ENCODE data around the gene GYPC. TPM values are rescaled to one million over a fixed set of nuclear protein-coding genes. Genes with fewer than 3 reads are reported as not detected.

Gene GYPC
- total RNA-seq, 1 experiment from 2014 or later: 13.6 TPM

DNA sequence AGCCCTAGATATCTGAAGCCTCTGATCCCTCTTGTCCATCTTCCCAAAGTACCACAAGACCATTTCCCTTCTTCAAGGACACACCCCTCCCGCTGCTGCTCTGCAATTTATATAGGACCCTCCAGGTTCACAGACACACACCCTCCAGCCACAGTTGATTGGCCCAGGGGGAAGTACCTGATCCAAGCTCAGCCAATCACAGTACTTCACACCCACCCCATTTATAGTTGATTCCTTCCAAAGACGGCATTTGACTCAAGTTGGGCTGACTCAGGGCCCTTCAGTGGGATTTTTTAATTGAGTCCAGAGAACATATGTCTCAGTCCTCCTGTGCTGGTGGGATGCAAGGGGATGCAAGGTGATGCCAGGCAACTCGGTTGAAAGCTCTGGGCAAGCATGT, 59.2 kb downstream of the GYPC start:
- DNase-seq: no peak
- no peak overlapping the region for H2AK5ac ChIP-seq (ENCODE audit: insufficient read length, low read length)
- no peak overlapping the region for H2AFZ ChIP-seq (ENCODE audit: low read length)
- no peak overlapping the region for H3K4me2 ChIP-seq (ENCODE audit: insufficient read depth, insufficient read length, low read length)
- no peaks in the 10 kb centered on the region for H3K36me3 Mint-ChIP-seq (ENCODE audit: insufficient read depth in 1 of 3, low read depth in 3 of 3)
- H4K5ac ChIP-seq (ENCODE audit: insufficient read length, low read depth, low read length): no peak overlapping the region
- no CpG with 5 or more reads among the region's 3 CpGs for WGBS (ENCODE audit: extremely low coverage, insufficient read length, low lambda C conversion rate)
- H3K27me3 ChIP-seq (ENCODE audit: insufficient read depth, low read length): no peaks in the 10 kb centered on the region
- H4K8ac ChIP-seq (replicated peaks; ENCODE audit: insufficient read length, low read depth, low read length): no peak overlapping the region
- no peak overlapping the region for H3K23ac ChIP-seq (ENCODE audit: insufficient read length, low read depth, low read length)
- no peaks in the 10 kb centered on the region for H3K4me1 Mint-ChIP-seq
- no peaks in the 10 kb centered on the region for H3K79me2 ChIP-seq (ENCODE audit: insufficient read depth, low read length)
- no peak overlapping the region for H3K56ac ChIP-seq (ENCODE audit: insufficient read length, low read depth, low read length)
- H3K79me1 ChIP-seq (ENCODE audit: insufficient read depth, low read depth, low read length, poor library complexity, severe bottlenecking): no peaks in the 10 kb centered on the region
- no peak overlapping the region for H3K4me3 Mint-ChIP-seq
- H4K91ac ChIP-seq (ENCODE audit: insufficient read length, low read depth, low read length): no peak overlapping the region
- no peak overlapping the region for H3K4ac ChIP-seq (ENCODE audit: low read depth, low read length)
- no peak overlapping the region for H3T11ph ChIP-seq (ENCODE audit: low read length)
- no peak overlapping the region for H2BK12ac ChIP-seq (ENCODE audit: insufficient read length, low read depth, low read length)
- H3K18ac ChIP-seq (ENCODE audit: insufficient read length, low read depth, low read length): no peak overlapping the region
- H3K27me3 Mint-ChIP-seq (ENCODE audit: low read depth): no peaks in the 10 kb centered on the region
- H3K27ac Mint-ChIP-seq: no peak overlapping the region
- H2BK5ac ChIP-seq (ENCODE audit: insufficient read length, low read length): no peak overlapping the region
- no peak overlapping the region for H2BK20ac ChIP-seq (ENCODE audit: low read depth, low read length, poor library complexity, severe bottlenecking)
- H3K4me1 ChIP-seq (ENCODE audit: insufficient read depth, low read length): no peaks in the 10 kb centered on the region
- no peaks in the 10 kb centered on the region for H3K23me2 ChIP-seq (ENCODE audit: insufficient read length, low read depth, low read length, poor library complexity, severe bottlenecking)
- H3K27ac ChIP-seq (ENCODE audit: insufficient read length, low read depth, low read length): no peak overlapping the region
- TF ChIP-seq, protein P1, sequence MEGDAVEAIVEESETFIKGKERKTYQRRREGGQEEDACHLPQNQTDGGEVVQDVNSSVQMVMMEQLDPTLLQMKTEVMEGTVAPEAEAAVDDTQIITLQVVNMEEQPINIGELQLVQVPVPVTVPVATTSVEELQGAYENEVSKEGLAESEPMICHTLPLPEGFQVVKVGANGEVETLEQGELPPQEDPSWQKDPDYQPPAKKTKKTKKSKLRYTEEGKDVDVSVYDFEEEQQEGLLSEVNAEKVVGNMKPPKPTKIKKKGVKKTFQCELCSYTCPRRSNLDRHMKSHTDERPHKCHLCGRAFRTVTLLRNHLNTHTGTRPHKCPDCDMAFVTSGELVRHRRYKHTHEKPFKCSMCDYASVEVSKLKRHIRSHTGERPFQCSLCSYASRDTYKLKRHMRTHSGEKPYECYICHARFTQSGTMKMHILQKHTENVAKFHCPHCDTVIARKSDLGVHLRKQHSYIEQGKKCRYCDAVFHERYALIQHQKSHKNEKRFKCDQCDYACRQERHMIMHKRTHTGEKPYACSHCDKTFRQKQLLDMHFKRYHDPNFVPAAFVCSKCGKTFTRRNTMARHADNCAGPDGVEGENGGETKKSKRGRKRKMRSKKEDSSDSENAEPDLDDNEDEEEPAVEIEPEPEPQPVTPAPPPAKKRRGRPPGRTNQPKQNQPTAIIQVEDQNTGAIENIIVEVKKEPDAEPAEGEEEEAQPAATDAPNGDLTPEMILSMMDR (conservative IDR thresholded peaks at IDR 0.05): no peak
- H3K14ac ChIP-seq (ENCODE audit: insufficient read depth, low read length): no peak overlapping the region
- H4K20me1 ChIP-seq (ENCODE audit: control insufficient read depth, insufficient read depth, insufficient read length): no peaks in the 10 kb centered on the region
- H3K9me3 Mint-ChIP-seq: no peaks in the 10 kb centered on the region; a peak in 1 of 5 replicates
- H2BK15ac ChIP-seq (ENCODE audit: low read depth, low read length): no peak overlapping the region
- H2BK120ac ChIP-seq (ENCODE audit: low read depth, low read length, poor library complexity, severe bottlenecking): no peak overlapping the region
- H3K9ac ChIP-seq (ENCODE audit: extremely low read depth, insufficient read length, low read length): no peak overlapping the region
- H3K9me3 ChIP-seq (ENCODE audit: control insufficient read depth, low read depth, low read length): no peaks in the 10 kb centered on the region
